MV-4-11 (cell line): ENCODE measurements around the gene SLC2A2.
"Not testable (repeated sequence)": the region's sequence is repeated elsewhere in the genome, so short reads cannot be mapped to it uniquely, and the experiment has no call there.

Source experiments
- DNase-seq: peaks from one replicate; lab custom pipeline; 2025; lab: John Stamatoyannopoulos, UW

SLC2A2 gene

GRCh38 chr3:170988378-170988777, 38.1 kb downstream of the SLC2A2 start:
- no peak for DNase-seq

GRCh38 chr3:170985304-170985703, 41.2 kb downstream of the SLC2A2 start:
- DNase-seq = no peak

GRCh38 chr3:170982733-170983132, 43.8 kb downstream of the SLC2A2 start:
- DNase-seq = no peak

- DNase-seq = no peak
These were observed 46.1 kb downstream of the SLC2A2 start for GRCh38 chr3:170980399-170980798.

- no peak for DNase-seq
These were observed 48.4 kb downstream of the SLC2A2 start for GRCh38 chr3:170977949-170978745.

GRCh38 chr3:170976190-170976519, 50.4 kb downstream of the SLC2A2 start:
- DNase-seq = no peak

- no peak for DNase-seq
These were observed 51.0 kb downstream of the SLC2A2 start for GRCh38 chr3:170975283-170976189.

- DNase-seq = no peak
These were observed 51.6 kb downstream of the SLC2A2 start for GRCh38 chr3:170974872-170975271.

- DNase-seq = not testable (repeated sequence)
These were observed 53.6 kb downstream of the SLC2A2 start for GRCh38 chr3:170972917-170973316.

GRCh38 chr3:170967126-170967525, 59.4 kb downstream of the SLC2A2 start:
- DNase-seq = no peak

GRCh38 chr3:170966495-170966894, 60.0 kb downstream of the SLC2A2 start:
- DNase-seq = no peak

GRCh38 chr3:170962411-170962810, 64.1 kb downstream of the SLC2A2 start:
- DNase-seq = no peak

- DNase-seq = no peak
These were observed 64.7 kb downstream of the SLC2A2 start for GRCh38 chr3:170961616-170962400.

- DNase-seq = no peak
These were observed 67.1 kb downstream of the SLC2A2 start for GRCh38 chr3:170959457-170959856.

- no peak for DNase-seq
These were observed 69.9 kb downstream of the SLC2A2 start for GRCh38 chr3:170956647-170957046.

GRCh38 chr3:170953736-170954135, 72.8 kb downstream of the SLC2A2 start:
- DNase-seq = no peak

- no peak for DNase-seq
These were observed 73.3 kb downstream of the SLC2A2 start for GRCh38 chr3:170953229-170953628.

GRCh38 chr3:170949211-170949610, 77.3 kb downstream of the SLC2A2 start:
- DNase-seq = no peak

GRCh38 chr3:170947018-170947769, 79.3 kb downstream of the SLC2A2 start:
- DNase-seq = no peak
